Measurements from ENCODE around the gene TLX2. TPM values are rescaled to one million over a fixed set of nuclear protein-coding genes. Genes with fewer than 3 reads are reported as not detected.

Gene TLX2
- total and polyA plus RNA-seq, 2 of the 13 experiments (the other 11 are each of a cell fraction or from before 2014, with no cell fraction given) = 0.05 to 0.20 TPM

DNA sequence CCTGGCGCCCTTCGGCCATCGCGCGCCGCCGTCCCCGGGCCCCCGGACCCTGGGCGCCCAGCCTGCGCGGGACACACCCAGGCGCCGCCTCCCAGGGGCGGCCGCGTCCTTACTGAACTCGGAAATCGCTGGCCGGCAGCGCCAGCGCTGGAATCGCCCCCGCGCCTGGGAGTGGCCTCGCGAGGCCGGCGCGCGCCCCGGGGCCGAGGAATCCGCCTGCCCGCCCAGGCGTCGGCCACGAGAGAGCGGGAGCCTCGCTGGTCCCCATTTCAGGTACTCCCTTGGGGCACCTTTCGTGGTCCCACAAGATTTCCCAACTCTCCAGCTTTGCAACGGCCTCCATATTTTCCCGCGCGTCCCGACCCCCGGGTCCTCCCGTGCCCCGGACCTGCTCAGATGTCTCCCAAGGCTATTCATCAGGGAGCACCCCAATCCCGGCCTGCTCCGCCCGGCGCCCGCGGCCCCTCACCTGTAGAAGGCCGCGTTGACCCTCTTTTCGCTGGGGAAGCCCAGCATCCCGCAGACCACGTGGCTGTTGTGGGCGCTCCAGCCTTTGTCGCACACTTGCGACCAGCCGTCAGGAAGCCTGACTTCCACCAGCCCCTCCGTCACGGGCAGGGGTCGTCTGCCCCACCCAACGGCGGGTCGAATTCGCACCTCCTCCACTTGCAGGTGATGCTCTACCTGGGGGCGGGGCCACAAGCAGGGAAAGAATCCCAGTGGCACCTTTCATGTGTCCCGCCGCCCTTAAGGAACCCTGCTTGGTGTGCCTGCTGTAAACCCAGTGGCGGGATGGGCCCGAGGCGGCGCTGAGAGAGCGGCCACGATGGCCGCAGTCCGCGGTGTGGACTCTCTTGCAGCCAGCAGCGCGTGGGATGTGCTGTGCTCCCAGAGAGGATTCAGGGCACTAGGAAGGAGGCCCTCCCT, 34.9 kb downstream of the TLX2 start (continued):
- no peak; the same call in 1 of the 2 replicates for TF ChIP-seq MTF2 (CRISPR knock-in tag; IDR thresholded peaks at IDR 0.05; ENCODE audit: borderline replicate concordance)
- peak; percentile 54 for TF ChIP-seq ERF (CRISPR knock-in tag; IDR thresholded peaks at IDR 0.05)
- TF ChIP-seq, protein P1, sequence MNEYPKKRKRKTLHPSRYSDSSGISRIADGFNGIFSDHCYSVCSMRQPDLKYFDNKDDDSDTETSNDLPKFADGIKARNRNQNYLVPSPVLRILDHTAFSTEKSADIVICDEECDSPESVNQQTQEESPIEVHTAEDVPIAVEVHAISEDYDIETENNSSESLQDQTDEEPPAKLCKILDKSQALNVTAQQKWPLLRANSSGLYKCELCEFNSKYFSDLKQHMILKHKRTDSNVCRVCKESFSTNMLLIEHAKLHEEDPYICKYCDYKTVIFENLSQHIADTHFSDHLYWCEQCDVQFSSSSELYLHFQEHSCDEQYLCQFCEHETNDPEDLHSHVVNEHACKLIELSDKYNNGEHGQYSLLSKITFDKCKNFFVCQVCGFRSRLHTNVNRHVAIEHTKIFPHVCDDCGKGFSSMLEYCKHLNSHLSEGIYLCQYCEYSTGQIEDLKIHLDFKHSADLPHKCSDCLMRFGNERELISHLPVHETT (CRISPR knock-in tag; conservative IDR thresholded peaks at IDR 0.05) = peak; percentile 49; the same call in 1 of the 2 replicates
- TF ChIP-seq ZNF124 (CRISPR knock-in tag; IDR thresholded peaks at IDR 0.05) = no peak
- TF ChIP-seq POLR2AphosphoS2 (IDR thresholded peaks at IDR 0.05; ENCODE audit: low read depth, low read length) = no peak
- TF ChIP-seq PHF21A (CRISPR knock-in tag; IDR thresholded peaks at IDR 0.05) = no peak
- TF ChIP-seq, protein P2, sequence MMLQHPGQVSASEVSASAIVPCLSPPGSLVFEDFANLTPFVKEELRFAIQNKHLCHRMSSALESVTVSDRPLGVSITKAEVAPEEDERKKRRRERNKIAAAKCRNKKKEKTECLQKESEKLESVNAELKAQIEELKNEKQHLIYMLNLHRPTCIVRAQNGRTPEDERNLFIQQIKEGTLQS (CRISPR knock-in tag; IDR thresholded peaks at IDR 0.05) = no peak
- TF ChIP-seq ZBTB38 (CRISPR knock-in tag; IDR thresholded peaks at IDR 0.05) = 0 out of 2 replicates have a peak, but pooled peaks have one; percentile 18
- TF ChIP-seq ZSCAN29 (CRISPR knock-in tag; conservative IDR thresholded peaks at IDR 0.05) = peak; percentile 74; the same call in 1 of the 2 replicates
- TF ChIP-seq, protein P3, sequence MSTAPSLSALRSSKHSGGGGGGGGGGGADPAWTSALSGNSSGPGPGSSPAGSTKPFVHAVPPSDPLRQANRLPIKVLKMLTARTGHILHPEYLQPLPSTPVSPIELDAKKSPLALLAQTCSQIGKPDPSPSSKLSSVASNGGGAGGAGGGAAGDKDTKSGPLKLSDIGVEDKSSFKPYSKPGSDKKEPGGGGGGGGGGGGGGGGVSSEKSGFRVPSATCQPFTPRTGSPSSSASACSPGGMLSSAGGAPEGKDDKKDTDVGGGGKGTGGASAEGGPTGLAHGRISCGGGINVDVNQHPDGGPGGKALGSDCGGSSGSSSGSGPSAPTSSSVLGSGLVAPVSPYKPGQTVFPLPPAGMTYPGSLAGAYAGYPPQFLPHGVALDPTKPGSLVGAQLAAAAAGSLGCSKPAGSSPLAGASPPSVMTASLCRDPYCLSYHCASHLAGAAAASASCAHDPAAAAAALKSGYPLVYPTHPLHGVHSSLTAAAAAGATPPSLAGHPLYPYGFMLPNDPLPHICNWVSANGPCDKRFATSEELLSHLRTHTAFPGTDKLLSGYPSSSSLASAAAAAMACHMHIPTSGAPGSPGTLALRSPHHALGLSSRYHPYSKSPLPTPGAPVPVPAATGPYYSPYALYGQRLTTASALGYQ (CRISPR knock-in tag; IDR thresholded peaks at IDR 0.05) = no peak; the same call in 1 of the 2 replicates
- no peak for TF ChIP-seq HDAC6 (IDR thresholded peaks at IDR 0.05; ENCODE audit: low read depth, low read length)
- TF ChIP-seq KDM2A (CRISPR knock-in tag; IDR thresholded peaks at IDR 0.05; ENCODE audit: borderline replicate concordance, low read depth) = peak; percentile 50
- TF ChIP-seq HIVEP1 (CRISPR knock-in tag; IDR thresholded peaks at IDR 0.05) = no peak
- no peak for TF ChIP-seq TOPORS (CRISPR knock-in tag; IDR thresholded peaks at IDR 0.05)
- TF ChIP-seq ZZZ3 (CRISPR knock-in tag; IDR thresholded peaks at IDR 0.05; ENCODE audit: borderline replicate concordance) = no peak
- TF ChIP-seq ONECUT2 (CRISPR knock-in tag; IDR thresholded peaks at IDR 0.05) = no peak
- no peak for TF ChIP-seq SMC3 (IDR thresholded peaks at IDR 0.05; ENCODE audit: low read length)
- TF ChIP-seq, protein P4, sequence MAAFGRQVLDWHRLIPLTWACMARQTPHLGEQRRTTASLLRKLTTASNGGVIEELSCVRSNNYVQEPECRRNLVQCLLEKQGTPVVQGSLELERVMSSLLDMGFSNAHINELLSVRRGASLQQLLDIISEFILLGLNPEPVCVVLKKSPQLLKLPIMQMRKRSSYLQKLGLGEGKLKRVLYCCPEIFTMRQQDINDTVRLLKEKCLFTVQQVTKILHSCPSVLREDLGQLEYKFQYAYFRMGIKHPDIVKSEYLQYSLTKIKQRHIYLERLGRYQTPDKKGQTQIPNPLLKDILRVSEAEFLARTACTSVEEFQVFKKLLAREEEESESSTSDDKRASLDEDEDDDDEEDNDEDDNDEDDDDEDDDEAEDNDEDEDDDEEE (CRISPR knock-in tag; IDR thresholded peaks at IDR 0.05) = 0 out of 2 replicates have a peak, but pooled peaks have one; percentile 69

Data from HepG2 (cell line).